HG02588 (cell line): ENCODE data around the gene DOCK8.
A peak's percentile ranks its signal among the peaks of the same experiment; 100 is the strongest.

Experiments used
- ATAC-seq: cut with Tn5 transposase; IDR thresholded peaks from one replicate; pipeline ENCODE4 v1.9.1; 2021; ENCODE audit warnings: mild to moderate bottlenecking, moderate library complexity; ENCODE audit not compliant: unreplicated experiment

Gene DOCK8

DNA sequence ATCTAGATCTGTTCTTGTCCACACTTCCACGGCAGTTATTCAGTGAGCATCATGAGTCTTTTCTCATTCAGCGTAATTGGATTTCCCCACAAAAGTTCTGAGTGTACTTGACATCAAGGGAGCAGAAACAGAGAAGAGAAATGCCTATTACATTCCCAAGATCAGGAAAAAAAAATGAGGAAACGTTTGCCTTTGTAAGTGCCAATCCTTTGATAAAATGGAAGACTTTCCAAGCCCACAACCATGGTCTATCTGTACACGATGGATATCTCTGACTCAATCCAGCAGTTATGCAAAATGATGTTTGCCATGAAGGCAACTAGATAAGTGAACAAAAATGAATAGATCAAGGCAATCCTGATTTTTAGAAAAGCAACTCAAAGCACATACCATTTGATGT lies 235.9 kb downstream of the DOCK8 start:
- ATAC-seq, result no peak

DNA sequence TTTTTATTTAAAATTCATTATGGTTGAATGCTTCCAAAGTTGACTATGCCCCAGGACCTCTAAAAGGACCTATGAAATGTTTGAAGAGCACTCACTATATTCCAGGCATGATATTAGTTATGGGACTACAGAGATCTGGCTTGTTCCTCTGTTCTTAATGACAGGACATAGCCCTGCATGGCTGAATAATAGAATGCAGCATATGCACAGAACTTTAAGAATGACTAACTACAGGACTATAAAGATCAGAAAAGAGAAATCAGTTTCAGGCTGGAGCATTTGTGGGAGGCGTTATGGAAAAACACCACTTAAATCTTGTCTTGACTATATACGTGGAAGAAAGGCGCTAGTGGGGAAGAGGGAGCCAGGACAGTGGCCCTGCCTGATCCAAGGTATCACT lies 239.2 kb downstream of the DOCK8 start:
- ATAC-seq, result no peak

DNA sequence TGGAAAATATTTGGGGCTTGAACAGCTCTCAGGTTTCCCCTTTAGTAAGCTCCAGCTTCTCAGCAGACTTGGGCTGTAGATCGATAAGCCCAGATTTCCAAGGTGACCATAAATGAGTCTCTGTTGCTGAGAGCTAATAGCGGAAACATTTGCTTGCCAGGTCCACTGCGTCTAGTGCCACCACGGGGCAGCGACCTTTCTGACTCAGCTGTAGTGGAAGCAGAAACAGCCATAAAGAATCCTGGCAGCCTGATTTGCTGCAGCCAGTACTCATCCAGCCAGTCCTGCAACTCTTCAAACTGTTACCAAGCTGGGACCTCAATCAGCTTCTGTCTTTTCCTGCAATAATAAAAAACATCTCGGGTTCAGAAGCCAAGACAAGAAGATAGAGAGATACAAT lies 241.7 kb downstream of the DOCK8 start:
- ATAC-seq, result no peak

DNA sequence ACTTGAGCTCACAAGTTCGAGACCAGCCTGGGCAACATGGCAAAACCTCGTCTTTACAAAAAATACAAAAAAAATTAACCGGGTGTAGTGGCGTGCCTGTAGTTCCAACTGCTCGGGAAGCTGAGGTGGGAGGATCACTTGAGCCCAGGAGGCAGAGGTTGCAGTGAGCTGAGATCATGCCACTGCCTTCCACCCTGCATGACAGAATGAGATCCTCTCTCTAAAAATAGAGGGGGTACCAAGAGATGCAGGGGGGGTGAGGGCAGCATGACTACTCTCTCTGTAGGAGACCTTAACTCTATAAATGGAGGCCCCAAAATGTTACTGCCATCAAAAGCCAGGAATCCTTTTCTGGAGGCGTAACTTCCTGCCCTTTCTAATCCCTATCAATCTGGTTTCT lies 243.9 kb downstream of the DOCK8 start:
- ATAC-seq, result no peak

DNA sequence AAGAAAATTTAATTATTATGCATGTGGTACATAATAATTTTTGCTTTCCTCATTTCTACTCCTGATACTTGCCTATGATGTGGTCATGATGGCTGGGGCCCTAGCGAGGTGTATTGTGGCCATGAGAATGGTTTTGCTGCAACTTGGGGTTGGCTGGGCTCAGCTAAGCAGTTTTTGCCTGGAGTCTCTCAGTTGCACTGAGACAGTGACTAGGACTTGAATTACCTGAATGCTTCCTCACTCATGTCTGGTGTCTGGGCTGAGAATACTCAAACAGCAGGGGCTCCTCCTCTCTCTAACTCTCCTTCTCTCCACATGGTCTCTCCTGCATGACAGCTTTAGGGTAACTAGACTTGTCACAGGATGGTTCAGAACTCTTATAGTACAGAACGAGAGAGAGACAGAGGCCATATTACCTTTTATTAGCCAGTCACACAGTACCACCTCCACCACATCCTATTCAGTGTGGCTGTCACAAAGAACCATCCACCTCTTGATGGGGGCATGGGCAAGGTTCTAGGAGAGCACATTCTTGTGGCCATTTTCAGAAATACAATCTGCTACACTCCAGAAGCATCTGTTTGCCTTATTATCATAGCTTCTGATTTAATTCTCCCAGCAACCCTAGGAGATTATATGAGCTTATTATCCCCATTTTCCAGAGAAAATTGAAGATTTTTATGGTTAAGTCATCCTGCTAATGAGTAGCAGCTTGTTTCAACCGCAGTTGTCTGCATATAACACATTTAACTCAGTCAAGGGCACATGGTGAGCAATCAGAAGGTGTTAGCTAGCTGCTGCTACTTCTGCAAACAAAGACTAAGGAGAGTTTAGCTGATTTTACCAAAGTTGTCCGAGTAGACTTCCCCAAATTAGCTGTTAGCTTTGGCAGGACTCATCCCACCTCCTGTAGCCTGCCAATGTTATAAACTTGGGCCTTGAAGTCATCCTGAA lies 245.1 kb downstream of the DOCK8 start:
- no peak for ATAC-seq

DNA sequence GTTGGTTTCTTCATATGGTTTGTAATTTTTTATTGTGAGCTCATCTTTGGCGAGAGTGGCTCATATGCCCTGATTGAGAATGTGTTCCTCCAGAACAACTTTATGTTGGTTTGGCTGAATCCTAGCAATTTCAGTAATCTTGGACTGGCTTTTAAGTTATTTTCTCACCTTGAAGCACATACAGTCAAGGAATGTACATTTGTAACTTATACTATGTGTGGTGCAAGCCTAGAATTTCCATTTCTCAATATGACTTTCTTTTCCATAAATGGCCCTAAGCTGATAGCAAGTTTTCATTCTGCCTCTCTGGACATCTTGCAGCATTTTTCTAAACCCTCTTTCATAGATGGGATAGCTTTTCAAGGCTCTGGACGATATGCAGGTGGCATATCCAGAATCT lies 247.5 kb downstream of the DOCK8 start:
- ATAC-seq, result no peak

DNA sequence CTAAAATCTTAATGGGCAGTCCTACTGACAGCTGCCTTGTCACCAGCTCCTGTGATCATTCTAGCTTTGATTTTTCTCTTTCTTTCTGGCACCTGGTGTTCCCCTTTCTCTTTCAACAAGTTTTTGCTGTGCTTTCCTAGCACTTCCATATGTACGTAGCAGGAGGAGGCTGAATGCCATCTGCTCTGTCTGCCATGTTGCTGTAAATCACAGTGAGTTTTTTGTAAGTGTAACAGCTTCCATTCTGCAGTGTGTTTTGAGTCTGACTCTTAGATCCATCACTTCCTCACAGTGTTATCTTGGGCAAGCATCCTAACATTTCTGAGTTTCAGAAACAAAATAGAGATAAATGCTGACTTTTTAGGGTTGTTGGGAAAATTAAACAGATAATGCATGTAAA lies 247.9 kb downstream of the DOCK8 start:
- ATAC-seq, result no peak

DNA sequence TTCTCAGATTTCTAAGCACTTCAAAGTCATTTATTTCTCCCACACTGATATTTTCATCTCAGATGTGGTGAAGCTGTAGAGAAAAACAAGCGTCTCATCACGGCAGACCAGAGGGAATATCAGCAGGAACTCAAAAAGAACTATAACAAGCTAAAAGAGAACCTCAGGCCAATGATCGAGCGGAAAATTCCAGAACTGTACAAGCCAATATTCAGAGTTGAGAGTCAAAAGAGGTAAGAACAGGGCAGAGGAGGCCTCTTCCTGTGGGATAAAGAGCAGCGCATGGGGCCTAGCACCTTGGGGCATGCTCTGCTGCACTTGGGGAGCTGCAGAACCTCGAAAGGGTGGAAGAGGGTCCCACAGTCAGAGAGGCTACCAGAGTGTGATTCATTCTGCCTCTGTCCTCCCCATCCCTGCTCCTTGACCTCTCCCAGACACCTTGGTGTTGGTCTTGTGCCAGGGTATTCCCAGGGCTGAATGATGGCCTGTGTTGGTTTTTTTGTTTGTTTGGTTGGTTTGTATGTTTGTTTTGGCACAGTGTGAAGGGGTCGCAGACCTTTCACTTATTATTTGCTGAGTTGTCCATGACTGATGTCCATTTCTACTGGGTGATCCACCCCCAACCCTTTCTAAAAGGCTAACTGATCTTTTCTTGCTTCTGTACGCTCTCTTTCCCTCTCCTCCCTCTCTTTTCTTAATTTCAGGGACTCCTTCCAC lies 248.9 kb downstream of the DOCK8 start:
- ATAC-seq, result no peak

DNA sequence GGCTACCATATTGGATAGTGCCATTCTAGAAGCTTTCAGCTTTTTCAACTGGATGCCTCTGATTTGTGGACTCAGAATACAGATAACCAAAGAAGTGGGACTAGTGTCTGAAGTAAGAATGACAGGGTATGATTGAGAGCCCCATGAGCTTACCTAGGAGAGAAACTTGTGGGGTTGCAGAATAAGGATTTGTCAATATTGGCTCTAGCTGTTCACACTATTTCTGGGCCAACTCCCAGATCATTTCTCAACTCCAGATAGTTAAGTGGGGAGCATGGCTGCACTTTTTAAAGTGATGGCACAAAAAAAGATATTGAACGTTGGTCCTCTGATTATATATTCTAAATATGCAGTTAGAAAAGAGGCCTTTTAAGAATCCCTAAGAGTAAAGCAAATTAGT lies 252.1 kb downstream of the DOCK8 start:
- ATAC-seq, result no peak

DNA sequence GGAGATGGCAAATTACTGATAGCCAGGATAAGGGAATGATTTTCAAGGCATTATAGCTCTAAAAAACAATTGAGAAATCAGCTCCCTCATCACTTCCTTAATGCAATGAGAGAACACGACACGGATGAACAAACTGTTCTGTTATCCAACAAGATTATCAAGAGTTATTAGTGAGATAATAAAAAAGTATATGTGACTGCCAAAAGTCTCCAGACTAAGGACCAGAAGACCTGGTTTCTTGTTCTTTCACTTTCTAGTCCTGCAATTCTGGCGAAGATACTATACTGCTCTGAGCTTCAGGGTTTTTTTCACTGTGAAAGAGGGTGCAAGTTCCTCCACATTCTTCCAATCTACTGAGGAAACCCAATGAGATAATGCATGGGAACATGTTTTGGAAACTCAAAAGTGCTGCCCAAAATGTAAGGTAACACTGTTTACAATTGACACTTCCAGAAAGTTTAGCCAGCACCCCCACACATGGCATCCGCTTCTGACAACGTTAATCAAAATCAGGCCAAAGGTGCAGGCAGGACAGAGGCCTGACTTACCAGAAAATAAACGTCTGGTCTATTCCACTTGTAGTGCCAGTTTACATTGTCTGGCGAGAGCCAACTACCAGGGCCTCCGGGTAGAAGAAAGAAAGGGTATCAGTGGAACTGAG lies 254.2 kb downstream of the DOCK8 start:
- no peak for ATAC-seq

DNA sequence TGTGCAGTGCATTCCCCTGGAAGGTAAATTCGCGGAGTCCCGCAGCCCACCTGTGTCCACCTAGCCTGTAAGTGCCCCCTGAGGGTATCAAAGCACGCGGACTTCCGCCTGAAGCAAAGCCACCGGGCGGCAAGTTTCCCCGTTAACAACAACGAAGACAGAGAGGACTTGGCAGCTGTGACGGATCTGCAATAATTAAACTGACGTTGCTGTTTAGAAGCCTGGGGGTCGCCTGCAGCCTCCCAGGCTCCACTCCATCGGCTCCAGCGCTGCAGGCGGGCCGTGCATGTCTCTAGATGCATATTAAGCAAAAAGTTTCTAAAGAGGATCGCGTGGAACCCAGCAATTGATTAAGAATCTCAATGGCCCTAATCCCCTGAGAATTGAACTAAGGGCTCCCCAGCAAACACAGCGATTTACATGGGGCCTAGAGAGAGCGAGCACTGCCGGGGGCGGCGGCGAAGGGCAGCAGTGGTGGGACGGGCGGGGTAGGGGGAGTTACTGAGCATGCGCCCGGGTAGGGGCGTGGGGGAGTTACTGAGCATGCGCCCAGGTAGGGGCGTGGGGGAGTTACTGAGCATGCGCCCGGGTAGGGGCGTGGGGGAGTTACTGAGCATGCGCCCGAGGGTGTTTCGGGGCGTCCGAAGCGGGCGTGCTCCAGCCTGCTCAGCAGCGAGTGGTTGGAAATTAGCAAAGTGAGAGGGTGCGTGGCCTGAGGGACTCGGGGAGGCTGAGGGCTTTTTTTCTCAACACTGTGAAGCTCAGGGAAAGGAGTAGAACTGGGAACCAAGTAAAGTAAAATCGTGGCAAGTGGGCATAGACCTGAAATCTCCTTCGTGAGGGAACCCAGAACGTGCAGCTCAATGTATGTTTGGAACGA lies 255.2 kb downstream of the DOCK8 start:
- peak; percentile 93 for ATAC-seq

DNA sequence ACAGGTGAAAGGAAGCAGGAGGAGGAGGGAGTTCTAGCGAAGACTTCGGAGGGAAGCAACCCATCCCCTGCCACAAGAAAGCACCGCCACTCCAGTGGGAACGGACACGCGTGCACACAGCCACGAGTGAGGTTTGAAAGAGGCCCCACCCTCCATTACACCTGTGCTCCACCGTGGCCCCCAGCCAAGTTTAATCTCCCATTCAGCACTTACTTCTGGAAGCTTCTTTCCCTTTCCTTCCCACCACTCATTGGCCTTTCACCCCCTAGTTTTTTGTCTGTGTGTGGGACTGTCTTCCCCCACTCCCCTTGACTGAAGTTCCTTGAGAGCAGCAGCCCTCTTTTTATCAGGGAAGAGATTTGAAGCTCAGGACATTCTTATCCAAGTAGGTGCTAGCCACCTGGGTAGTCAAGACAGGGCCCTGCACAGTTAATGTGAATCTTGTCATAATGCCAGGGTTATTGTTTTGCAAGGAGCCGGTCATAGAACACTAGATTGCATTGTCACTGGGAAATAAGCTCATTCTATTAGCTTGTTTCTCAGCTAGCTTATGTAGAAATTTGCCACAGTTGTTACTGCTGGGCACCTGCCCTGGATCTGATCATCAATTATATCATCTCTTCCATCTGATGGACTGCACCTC lies 256.0 kb downstream of the DOCK8 start:
- ATAC-seq, result no peak

DNA sequence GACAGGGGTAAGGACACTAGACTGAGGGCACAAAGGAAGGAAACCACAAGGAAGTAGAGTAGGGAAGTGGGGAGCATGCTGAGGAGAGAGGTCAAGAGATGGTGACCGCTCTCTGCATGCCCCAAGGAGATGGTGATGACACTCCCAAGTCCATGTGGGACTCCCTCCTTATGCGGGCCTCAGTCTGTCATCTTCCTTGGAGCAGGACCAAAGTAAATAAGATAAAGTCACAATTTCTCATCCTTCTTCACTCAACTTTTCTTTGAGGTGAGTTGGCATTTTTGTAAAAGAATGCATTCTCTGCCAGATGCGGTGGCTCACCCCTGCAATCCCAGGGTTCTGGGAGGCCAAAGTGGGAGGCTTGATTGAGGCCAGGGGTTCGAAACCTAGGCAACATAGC lies 256.7 kb downstream of the DOCK8 start:
- no peak for ATAC-seq

DNA sequence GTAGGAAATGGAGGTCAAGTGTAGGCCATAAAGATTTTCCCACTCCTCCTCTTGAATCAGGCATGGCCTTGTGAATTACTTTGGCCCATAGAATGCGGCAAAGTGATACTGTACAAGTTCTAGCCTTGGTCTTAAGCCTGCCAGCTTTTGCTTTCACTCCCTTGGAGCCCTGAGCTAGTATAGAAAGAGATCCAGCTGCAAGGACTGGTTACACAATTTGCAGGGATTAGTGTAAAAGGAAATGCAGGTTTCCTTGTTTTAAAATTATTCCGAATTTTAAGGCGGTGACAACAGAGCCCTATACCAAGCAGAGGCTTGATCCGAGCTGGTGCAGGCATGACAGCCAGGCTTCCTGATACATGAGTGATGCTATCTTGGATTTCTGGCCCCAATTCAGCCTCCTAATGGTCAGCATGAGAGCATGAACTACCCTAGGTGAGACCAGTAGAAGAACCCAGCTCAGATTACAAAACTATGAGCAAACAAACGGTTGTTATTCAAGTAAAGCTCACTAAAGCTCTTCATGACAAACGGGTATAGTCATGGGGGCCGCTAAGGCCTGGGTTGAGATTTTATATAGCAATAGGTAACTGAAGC lies 257.9 kb downstream of the DOCK8 start:
- no peak for ATAC-seq

DNA sequence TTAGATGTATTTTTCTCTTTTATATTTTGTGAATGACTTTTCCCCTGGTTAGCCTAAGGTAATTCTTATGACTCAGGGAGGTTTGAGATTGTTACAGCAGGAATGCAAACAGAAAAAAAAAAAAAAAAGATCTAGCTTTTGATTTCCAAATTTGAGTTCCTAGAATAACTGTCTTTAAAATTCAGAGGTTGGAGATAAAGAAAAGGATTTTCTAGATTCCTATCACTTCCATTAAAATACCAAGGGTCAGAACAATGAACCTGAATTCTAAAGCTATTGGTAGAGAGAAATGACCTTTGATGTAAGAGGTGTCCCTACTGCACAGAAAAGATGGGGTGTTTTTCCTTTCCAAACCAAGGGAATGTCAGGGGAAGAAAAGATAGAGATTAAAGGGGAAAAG lies 262.5 kb downstream of the DOCK8 start:
- no peak for ATAC-seq

DNA sequence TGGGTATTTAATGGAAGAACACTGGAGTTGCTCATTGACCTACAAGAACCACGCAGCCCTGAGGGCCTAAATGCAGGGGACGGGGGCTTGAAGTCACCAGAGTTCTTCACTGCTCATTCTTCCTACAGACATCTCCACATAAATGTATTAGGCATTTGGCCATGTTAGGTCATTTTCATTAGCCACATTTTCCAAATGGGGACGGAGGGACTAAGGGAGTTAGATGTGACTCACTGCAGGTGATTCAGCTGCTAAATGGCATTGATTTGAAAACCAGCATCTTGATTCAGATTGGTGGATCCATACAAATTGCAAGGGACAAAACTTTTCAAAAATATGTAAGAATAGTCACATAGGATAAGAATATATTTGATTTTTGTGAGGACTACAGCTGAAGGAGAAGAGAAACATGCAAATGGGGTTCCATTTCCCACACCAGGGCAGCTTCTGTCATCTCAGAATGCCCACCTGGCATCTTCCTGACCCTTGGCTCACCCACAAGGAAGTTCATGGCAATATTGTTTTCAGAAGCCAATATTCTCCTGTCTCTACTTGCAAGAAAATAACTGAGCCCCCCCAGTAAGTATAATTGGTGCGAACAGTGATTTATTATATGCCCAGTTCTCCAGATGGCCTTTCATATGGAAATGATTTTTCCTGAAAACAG lies 264.8 kb downstream of the DOCK8 start:
- no peak for ATAC-seq

DNA sequence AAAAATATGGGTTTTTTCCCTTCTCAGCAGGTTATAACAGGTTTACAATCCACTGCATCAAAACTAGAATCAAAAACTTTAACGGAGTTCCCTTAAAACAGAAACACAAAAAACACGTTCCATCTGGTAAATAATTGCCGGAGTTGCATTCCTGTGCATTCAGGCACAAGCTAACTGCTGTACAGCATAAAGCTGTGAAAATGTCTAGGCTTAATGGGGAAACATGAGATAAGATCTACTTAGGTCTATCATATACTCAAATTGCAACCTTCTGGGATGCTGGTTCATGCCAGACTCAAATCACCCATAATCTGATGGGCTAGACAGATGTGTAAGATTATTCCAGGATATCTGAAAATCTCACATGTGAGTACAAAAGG lies 265.3 kb downstream of the DOCK8 start:
- ATAC-seq, result no peak

DNA sequence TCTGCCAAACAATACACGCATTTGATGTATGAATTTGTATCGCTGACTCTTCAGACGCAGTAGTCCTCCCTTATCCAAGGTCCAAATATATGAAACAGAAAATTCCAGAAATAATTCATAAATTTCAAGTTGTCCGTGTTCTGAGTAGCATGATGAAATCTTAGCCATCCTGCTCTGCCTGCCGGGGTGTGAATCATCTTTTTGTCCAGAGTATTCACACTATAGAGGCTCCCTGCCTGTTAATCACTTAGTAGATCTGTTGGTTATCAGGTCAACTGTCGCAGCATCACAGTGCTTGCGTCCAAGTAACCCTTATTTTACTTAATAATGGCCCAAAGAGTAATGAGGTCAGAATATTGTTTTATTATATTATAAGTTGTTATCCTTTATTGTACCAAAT lies 268.1 kb downstream of the DOCK8 start:
- no peak for ATAC-seq

DNA sequence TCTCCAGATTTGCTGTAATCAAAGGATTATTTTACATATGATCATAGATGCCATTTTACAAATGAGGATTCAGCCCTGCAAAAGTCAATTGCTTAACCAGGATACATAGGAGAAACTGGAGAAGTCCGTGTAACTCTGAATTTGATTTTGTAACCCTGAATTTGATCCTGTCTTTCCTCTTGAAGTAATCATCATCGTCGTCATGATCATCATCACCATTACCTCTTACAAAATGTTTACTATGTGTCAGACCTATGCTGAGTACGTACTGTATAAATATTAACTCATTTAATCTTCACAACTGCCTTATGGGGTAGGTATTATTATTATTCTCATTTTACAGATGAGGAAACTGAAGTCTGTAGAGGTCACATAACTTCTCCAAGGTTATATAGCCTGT lies 271.5 kb downstream of the DOCK8 start:
- ATAC-seq, result no peak
